K562 (cell line): Measurements from ENCODE around the gene CNPY2. TPM values are rescaled to one million over a fixed set of nuclear protein-coding genes. Genes with fewer than 3 reads are reported as not detected.

Source experiments
- ARHGAP35 ChIP-seq: fragments of 450-650 bp; IDR thresholded peaks from 2 replicates; pipeline ENCODE4 v1.6.1; 2018; ENCODE audit not compliant: partially characterized antibody
- CAMTA2 ChIP-seq: fragments of 250-450 bp; sonication (Bioruptor Pico); conservative IDR thresholded peaks from 2 replicates; pipeline ENCODE4 v1.5.1; 2022
- COPS2 ChIP-seq: fragments of 450-650 bp; conservative IDR thresholded peaks from 2 replicates; pipeline ENCODE4 v1.6.1; 2016; ENCODE audit warnings: mild to moderate bottlenecking, moderate library complexity
- DLX4 ChIP-seq: fragments of 250-450 bp; sonication (Bioruptor Pico); IDR thresholded peaks from 2 replicates; pipeline ENCODE4 v1.6.1; 2021; ENCODE audit warnings: mild to moderate bottlenecking
- DNMT1 ChIP-seq: fragments of 450-650 bp; IDR thresholded peaks from 2 replicates; pipeline ENCODE4 v1.6.1; 2016; ENCODE audit warnings: antibody characterized with exemption, mild to moderate bottlenecking
- FOXP4 ChIP-seq: sonication (generic); formaldehyde crosslinking; IDR thresholded peaks from 2 replicates; pipeline ENCODE4 v1.8.0; 2022; ENCODE audit warnings: mild to moderate bottlenecking, missing genetic modification reagents, borderline replicate concordance
- GATAD2B ChIP-seq: fragments of 450-650 bp; IDR thresholded peaks from 2 replicates; pipeline ENCODE4 v1.6.1; 2017; ENCODE audit warnings: mild to moderate bottlenecking, borderline replicate concordance
- IFI16 ChIP-seq: fragments of 250-450 bp; sonication (Bioruptor Pico); IDR thresholded peaks from 2 replicates; pipeline ENCODE4 v2.1.2; 2022; ENCODE audit warnings: mild to moderate bottlenecking, inconsistent platforms
- MEF2D ChIP-seq: conservative IDR thresholded peaks from 2 replicates; pipeline ENCODE4 v1.6.1; 2016; ENCODE audit warnings: low read depth, missing genetic modification characterization, missing compliant biosample characterization
- NR3C1 ChIP-seq: sonication (generic); formaldehyde crosslinking; IDR thresholded peaks from 2 replicates; pipeline ENCODE4 v1.8.1; 2022; ENCODE audit warnings: missing genetic modification reagents
- PTBP1 ChIP-seq: fragments of 200-400 bp; formaldehyde crosslinking; IDR thresholded peaks from 2 replicates; pipeline ENCODE4 v1.6.1; 2017; ENCODE audit warnings: low read depth, low read length
- SIRT6 ChIP-seq: IDR thresholded peaks from one replicate; pipeline ENCODE4 v1.6.1; 2012; ENCODE audit warnings: low read depth, mild to moderate bottlenecking, control low read depth, inconsistent platforms, low read length, moderate library complexity
- SNIP1 ChIP-seq: fragments of 450-650 bp; IDR thresholded peaks from 2 replicates; pipeline ENCODE4 v1.7.1; 2017; ENCODE audit warnings: low read depth, mild to moderate bottlenecking
- ZNF124 ChIP-seq: sonication (generic); formaldehyde crosslinking; IDR thresholded peaks from 2 replicates; pipeline ENCODE4 v1.8.1; 2022; ENCODE audit warnings: missing genetic modification reagents
- ZNF740 ChIP-seq, 3 experiments: fragments of 200-800 bp in 1 of 3; sonication (Bioruptor generic) in 1 of 3; sonication (generic) in 1 of 3; formaldehyde crosslinking in 1 of 3; IDR thresholded peaks; 2 replicates each; pipeline versions ENCODE4 v1.6.1 to v1.8.0; 2016 to 2022; ENCODE audit warnings: mild to moderate bottlenecking in 2 of 3, missing compliant biosample characterization in 2 of 3, missing genetic modification characterization in 2 of 3, missing genetic modification reagents in 1 of 3
- ZNF76 ChIP-seq: fragments of 250-450 bp; sonication (Bioruptor Pico); IDR thresholded peaks from 2 replicates; pipeline ENCODE4 v1.4.0; 2020; ENCODE audit warnings: mild to moderate bottlenecking, moderate library complexity, borderline replicate concordance
- ZNF764 ChIP-seq: fragments of 250-450 bp; sonication (Bioruptor Pico); IDR thresholded peaks from 2 replicates; pipeline ENCODE4 v1.4.0; 2020; ENCODE audit warnings: low read depth, mild to moderate bottlenecking, moderate library complexity
- ZSCAN32 ChIP-seq: fragments of 450-650 bp; formaldehyde crosslinking; IDR thresholded peaks from 2 replicates; pipeline ENCODE4 v1.4.0; 2020; ENCODE audit warnings: mild to moderate bottlenecking, moderate library complexity
- polyA plus RNA-seq, 8 experiments: library from polyadenylated mRNA; depleted of rRNA in 4 of 8; stranded (reverse) in 5 of 8; unstranded in 3 of 8; fragments of >200 nt; fragmentation: Nextera tagmentation in 2 of 8; fragmentation: Illumina TruSeq in 1 of 8; extraction: Ambion mirVana in 2 of 8; extraction: Trizol in 1 of 8; gene quantifications; 2 replicates each; pipeline versions ENCODE4 v1.2.1 to v1.2.3, GENCODE V29; 2011 to 2014; ENCODE audit warnings: inconsistent platforms in 1 of 8, missing spikeins in 1 of 8
- total RNA-seq, 7 experiments: library from RNA; depleted of rRNA in 6 of 7; stranded (reverse); fragments of >200 nt in 6 of 7; fragmentation: Illumina TruSeq in 2 of 7; extraction: Trizol in 2 of 7; gene quantifications; 2 replicates each; pipeline versions ENCODE4 v1.2.1 to v1.2.3, GENCODE V29; 2011 to 2021; ENCODE audit warnings: low replicate concordance in 1 of 7
- TF ChIP-seq, protein P1 (sequence below): fragments of 250-450 bp; sonication (Bioruptor Pico); IDR thresholded peaks from 2 replicates; pipeline ENCODE4 v1.5.0; 2021
- TF ChIP-seq, protein P2 (sequence below), 2 experiments: fragments of 200-800 bp in 1 of 2; sonication (Bioruptor generic) in 1 of 2; sonication (generic) in 1 of 2; formaldehyde crosslinking in 1 of 2; IDR thresholded peaks in 1 of 2; conservative IDR thresholded peaks in 1 of 2; 2 replicates each; pipeline versions ENCODE4 v1.5.0 to v1.6.1; 2016 to 2020; ENCODE audit warnings: missing compliant biosample characterization in 1 of 2, missing genetic modification characterization in 1 of 2, missing genetic modification reagents in 1 of 2
- TF ChIP-seq, protein P3 (sequence below): fragments of 450-650 bp; IDR thresholded peaks from 2 replicates; pipeline ENCODE4 v1.6.1; 2016; ENCODE audit warnings: missing biosample characterization, missing genetic modification characterization

Gene CNPY2
- total and polyA plus RNA-seq, 9 of the 15 experiments (the other 6 are each of a cell fraction or from before 2014, with no cell fraction given), result 33.8 to 190 (median 138) TPM

- no peak for TF ChIP-seq COPS2
- TF ChIP-seq, protein P1, sequence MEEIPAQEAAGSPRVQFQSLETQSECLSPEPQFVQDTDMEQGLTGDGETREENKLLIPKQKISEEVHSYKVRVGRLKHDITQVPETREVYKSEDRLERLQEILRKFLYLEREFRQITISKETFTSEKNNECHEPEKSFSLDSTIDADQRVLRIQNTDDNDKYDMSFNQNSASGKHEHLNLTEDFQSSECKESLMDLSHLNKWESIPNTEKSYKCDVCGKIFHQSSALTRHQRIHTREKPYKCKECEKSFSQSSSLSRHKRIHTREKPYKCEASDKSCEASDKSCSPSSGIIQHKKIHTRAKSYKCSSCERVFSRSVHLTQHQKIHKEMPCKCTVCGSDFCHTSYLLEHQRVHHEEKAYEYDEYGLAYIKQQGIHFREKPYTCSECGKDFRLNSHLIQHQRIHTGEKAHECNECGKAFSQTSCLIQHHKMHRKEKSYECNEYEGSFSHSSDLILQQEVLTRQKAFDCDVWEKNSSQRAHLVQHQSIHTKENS (CRISPR knock-in tag), result no peak
- TF ChIP-seq PTBP1, result no peak
- no peak for TF ChIP-seq ZNF124 (CRISPR knock-in tag)
- TF ChIP-seq, protein P2, sequence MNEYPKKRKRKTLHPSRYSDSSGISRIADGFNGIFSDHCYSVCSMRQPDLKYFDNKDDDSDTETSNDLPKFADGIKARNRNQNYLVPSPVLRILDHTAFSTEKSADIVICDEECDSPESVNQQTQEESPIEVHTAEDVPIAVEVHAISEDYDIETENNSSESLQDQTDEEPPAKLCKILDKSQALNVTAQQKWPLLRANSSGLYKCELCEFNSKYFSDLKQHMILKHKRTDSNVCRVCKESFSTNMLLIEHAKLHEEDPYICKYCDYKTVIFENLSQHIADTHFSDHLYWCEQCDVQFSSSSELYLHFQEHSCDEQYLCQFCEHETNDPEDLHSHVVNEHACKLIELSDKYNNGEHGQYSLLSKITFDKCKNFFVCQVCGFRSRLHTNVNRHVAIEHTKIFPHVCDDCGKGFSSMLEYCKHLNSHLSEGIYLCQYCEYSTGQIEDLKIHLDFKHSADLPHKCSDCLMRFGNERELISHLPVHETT (CRISPR knock-in tag; conservative IDR thresholded peaks at IDR 0.05 in 1 of 2, IDR thresholded peaks at IDR 0.05 in 1 of 2), result no peak; a peak in 1 of 4 replicates
- 0 out of 2 replicates have a peak, but pooled peaks have one; percentile 20 for TF ChIP-seq ZNF76 (CRISPR knock-in tag)
- no peak for TF ChIP-seq DNMT1
- no peak for TF ChIP-seq SNIP1
- no peak for TF ChIP-seq ZNF764
- TF ChIP-seq GATAD2B, result peak; percentile 83
- no peak for TF ChIP-seq DLX4 (CRISPR knock-in tag)
- TF ChIP-seq ZSCAN32 (CRISPR knock-in tag), result no peak
- TF ChIP-seq CAMTA2 (CRISPR knock-in tag), result no peak
- no peak for TF ChIP-seq IFI16
- TF ChIP-seq, protein P3, sequence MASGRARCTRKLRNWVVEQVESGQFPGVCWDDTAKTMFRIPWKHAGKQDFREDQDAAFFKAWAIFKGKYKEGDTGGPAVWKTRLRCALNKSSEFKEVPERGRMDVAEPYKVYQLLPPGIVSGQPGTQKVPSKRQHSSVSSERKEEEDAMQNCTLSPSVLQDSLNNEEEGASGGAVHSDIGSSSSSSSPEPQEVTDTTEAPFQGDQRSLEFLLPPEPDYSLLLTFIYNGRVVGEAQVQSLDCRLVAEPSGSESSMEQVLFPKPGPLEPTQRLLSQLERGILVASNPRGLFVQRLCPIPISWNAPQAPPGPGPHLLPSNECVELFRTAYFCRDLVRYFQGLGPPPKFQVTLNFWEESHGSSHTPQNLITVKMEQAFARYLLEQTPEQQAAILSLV (tag), result no peak
- TF ChIP-seq NR3C1 (CRISPR knock-in tag), result no peak
- TF ChIP-seq ZNF740 (CRISPR knock-in tag; IDR thresholded peaks at IDR 0.05), result no peak
- TF ChIP-seq ZNF740 (tag; IDR thresholded peaks at IDR 0.05), result no peak
- no peak for TF ChIP-seq SIRT6
- no peak for TF ChIP-seq MEF2D
- no peak for TF ChIP-seq ARHGAP35
- no peak for TF ChIP-seq FOXP4 (CRISPR knock-in tag)
Observed at GRCh38 chr12:56266693-56267442, 48.9 kb downstream of the CNPY2 start, which contains the start of gene COQ10A (continued).
